GM23338 (cell line): ENCODE results near the gene TBC1D17. TPM values are rescaled to one million over a fixed set of nuclear protein-coding genes. Genes with fewer than 3 reads are reported as not detected.

Experiments used
- ATAC-seq: fragments of 200-7000 bp; cut with Tn5 transposase; 3 replicates; pipeline ENCODE4 v1.9.1; 2020
- DNase-seq: peaks from one replicate; pipeline ENCODE4 v3.0.0-alpha.2; 2015; ENCODE audit warnings: low spot score
- H2AFZ ChIP-seq: fragments of 200-600 bp; sonication (generic); 2 replicates; pipeline ENCODE4 v1.8.0; 2016; ENCODE audit warnings: antibody characterized with exemption, mild to moderate bottlenecking, moderate library complexity
- H3F3A ChIP-seq: fragments of 200-600 bp; sonication (generic); replicated peaks from 2 replicates; pipeline ENCODE4 v1.8.0; 2017; ENCODE audit warnings: antibody characterized with exemption, mixed run types, low read depth
- H3K27ac ChIP-seq: fragments of 200-600 bp; sonication (generic); 2 replicates; pipeline ENCODE4 v1.6.1; 2016; ENCODE audit warnings: low read depth
- H3K27me3 ChIP-seq: fragments of 200-600 bp; sonication (generic); 2 replicates; pipeline ENCODE4 v1.8.0; 2016; ENCODE audit warnings: mild to moderate bottlenecking, mixed run types, moderate library complexity; ENCODE audit not compliant: insufficient read depth
- H3K36me3 ChIP-seq: fragments of 200-600 bp; sonication (generic); 2 replicates; pipeline ENCODE4 v1.8.0; 2016; ENCODE audit warnings: mild to moderate bottlenecking; ENCODE audit not compliant: insufficient read depth
- H3K4me1 ChIP-seq: fragments of 200-600 bp; sonication (generic); 2 replicates; pipeline ENCODE4 v1.8.0; 2016; ENCODE audit warnings: mild to moderate bottlenecking, moderate library complexity; ENCODE audit not compliant: insufficient read depth
- H3K4me2 ChIP-seq: fragments of 200-600 bp; sonication (generic); 2 replicates; pipeline ENCODE4 v1.7.1; 2017; ENCODE audit warnings: mixed run types
- H3K4me3 ChIP-seq: fragments of 200-600 bp; sonication (generic); 2 replicates; pipeline ENCODE4 v1.6.1; 2016; ENCODE audit warnings: mixed run types
- H3K79me2 ChIP-seq: fragments of 200-600 bp; sonication (generic); replicated peaks from 2 replicates; pipeline ENCODE4 v1.8.0; 2017; ENCODE audit warnings: mild to moderate bottlenecking; ENCODE audit not compliant: insufficient read depth
- H3K9me2 ChIP-seq: fragments of 200-600 bp; sonication (generic); 2 replicates; pipeline ENCODE4 v1.8.0; 2017; ENCODE audit not compliant: insufficient read depth
- H4K20me1 ChIP-seq: fragments of 200-600 bp; sonication (generic); replicated peaks from 2 replicates; pipeline ENCODE4 v1.8.0; 2017; ENCODE audit warnings: mild to moderate bottlenecking; ENCODE audit not compliant: insufficient read depth
- H3K27ac Mint-ChIP-seq: 2 replicates; pipeline ENCODE4 v1.8.0; 2020; ENCODE audit warnings: inconsistent platforms, mild to moderate bottlenecking, moderate library complexity, mixed read lengths
- H3K27me3 Mint-ChIP-seq: 3 replicates; pipeline ENCODE4 v1.8.0; 2022; ENCODE audit warnings: low read depth, mild to moderate bottlenecking, moderate library complexity, mixed read lengths, inconsistent platforms; ENCODE audit not compliant: insufficient read depth, poor library complexity
- H3K36me3 Mint-ChIP-seq: 3 replicates; pipeline ENCODE4 v1.8.0; 2021; ENCODE audit warnings: low read depth, mild to moderate bottlenecking, inconsistent platforms, moderate library complexity, mixed read lengths
- H3K4me1 Mint-ChIP-seq: 3 replicates; pipeline ENCODE4 v1.8.0; 2020; ENCODE audit warnings: mild to moderate bottlenecking, inconsistent platforms, mixed read lengths
- H3K4me3 Mint-ChIP-seq: 3 replicates; pipeline ENCODE4 v1.8.0; 2021; ENCODE audit warnings: moderate library complexity, mild to moderate bottlenecking, inconsistent platforms, mixed read lengths
- H3K9me3 Mint-ChIP-seq: 3 replicates; pipeline ENCODE4 v1.8.0; 2020; ENCODE audit warnings: moderate library complexity, mild to moderate bottlenecking, inconsistent platforms, mixed read lengths
- EZH2 ChIP-seq: fragments of 200-600 bp; sonication (generic); IDR thresholded peaks from one replicate; pipeline ENCODE4 v1.8.0; 2017; ENCODE audit warnings: antibody characterized with exemption, mild to moderate bottlenecking, low read depth; ENCODE audit not compliant: unreplicated experiment
- JUNB ChIP-seq: IDR thresholded peaks from one replicate; pipeline ENCODE4 v1.6.1; 2016; ENCODE audit warnings: antibody characterized with exemption; ENCODE audit not compliant: unreplicated experiment
- ZNF114 ChIP-seq: fragments of 250-450 bp; sonication (Bioruptor Pico); IDR thresholded peaks from 2 replicates; pipeline ENCODE4 v1.5.0; 2020; ENCODE audit warnings: mild to moderate bottlenecking, moderate library complexity
- ZNF331 ChIP-seq: fragments of 250-450 bp; sonication (Bioruptor Pico); IDR thresholded peaks from 2 replicates; pipeline ENCODE4 v1.5.0; 2020; ENCODE audit warnings: low read depth, mild to moderate bottlenecking, moderate library complexity
- ZNF462 ChIP-seq: fragments of 250-450 bp; sonication (Bioruptor Pico); IDR thresholded peaks from 2 replicates; pipeline ENCODE4 v1.5.0; 2020; ENCODE audit warnings: mild to moderate bottlenecking, moderate library complexity
- polyA plus RNA-seq: library from polyadenylated mRNA; unstranded; fragments of >200 nt; fragmentation: Nextera tagmentation; extraction: Ambion mirVana; gene quantifications from 2 replicates; pipeline ENCODE4 v1.2.1, GENCODE V29; 2016
- total RNA-seq: library from RNA; depleted of rRNA; stranded (reverse); fragments of >200 nt; shearing (Covaris generic); gene quantifications from 2 replicates; pipeline ENCODE4 v1.2.3, GENCODE V29; 2014

Gene TBC1D17
- total and polyA plus RNA-seq, 2 experiments from 2014 or later, result 19.3 to 43.1 TPM

GRCh38 chr19:49879243-49879963 is 1.9 kb downstream of the TBC1D17 start:
- Histone ChIP-seq H4K20me1 (peaks cover 8% of the 10 kb centered on the region), H3K79me2 (peaks cover 35% of the 10 kb centered on the region), H3K4me1 (peaks cover 16% of the 10 kb centered on the region; the same call in 1 of the 2 replicates), H3K36me3 (peaks cover 35% of the 10 kb centered on the region), H3F3A (peaks cover 12% of the 10 kb centered on the region; the same call in 1 of the 2 replicates), H3K27me3 (no peaks in the 10 kb centered on the region), H3K9me2 (no peaks in the 10 kb centered on the region), H3K27ac (peak overlapping the region; percentile 96), H3K4me3 (peak overlapping the region; percentile 63), H2AFZ (no peak overlapping the region), H3K4me2 (peak overlapping the region; percentile 92; the same call in 1 of the 2 replicates)
- peaks cover 18% of the 10 kb centered on the region for H3K27me3 Mint-ChIP-seq
- peaks cover 62% of the 10 kb centered on the region for H3K36me3 Mint-ChIP-seq
- H3K9me3 Mint-ChIP-seq, result peaks cover 3% of the 10 kb centered on the region; the same call in 1 of the 3 replicates
- ATAC-seq (no peak), DNase-seq (no peak)
- TF ChIP-seq JUNB (no peak), ZNF331 (no peak), ZNF462 (CRISPR knock-in tag) (no peak), EZH2 (no peak), ZNF114 (CRISPR knock-in tag) (no peak)
- no peak overlapping the region for H3K4me3 Mint-ChIP-seq
- peaks cover 26% of the 10 kb centered on the region for H3K4me1 Mint-ChIP-seq
- H3K27ac Mint-ChIP-seq, result no peak overlapping the region
